Measurements from ENCODE around the gene ZNF610. TPM values are rescaled to one million over a fixed set of nuclear protein-coding genes. Genes with fewer than 3 reads are reported as not detected.
A peak's percentile ranks its signal among the peaks of the same experiment; 100 is the strongest.

Gene ZNF610
- polyA plus RNA-seq, 1 donor: 6.4 TPM

GRCh38 chr19:52391135-52391534 lies 55.1 kb downstream of the ZNF610 start:
- Histone ChIP-seq H3K9me3 (ENCODE audit: control insufficient read depth, low read depth, low read length) (peaks cover 53% of the 10 kb centered on the region), H3K4me3 (ENCODE audit: low read length) (no peak overlapping the region), H3K27me3 (ENCODE audit: control insufficient read depth, insufficient read depth, low read length) (no peaks in the 10 kb centered on the region), H3K36me3 (ENCODE audit: control insufficient read depth, insufficient read depth, low read length) (peaks cover 16% of the 10 kb centered on the region), H3K4me1 (ENCODE audit: control insufficient read depth, insufficient read depth, low read length) (no peaks in the 10 kb centered on the region), H3K27ac (ENCODE audit: low read length) (no peak overlapping the region)
- DNase-seq: no peak
- WGBS (ENCODE audit: insufficient coverage, low lambda C conversion rate): 50% methylated on average over 1 of the region's 1 CpG

- H3K4me3 ChIP-seq (ENCODE audit: low read length): peak within 1 kb of the TSS; percentile 90
- H3K36me3 ChIP-seq (ENCODE audit: control insufficient read depth, insufficient read depth, low read length): peaks cover 38% of the 10 kb centered on the region
Measured at GRCh38 chr19:52397310-52398080, 61.5 kb downstream of the ZNF610 start, which contains the start of gene ZNF528. ZNF528 (plus strand) TSS chr19:52397849; CDS start chr19:52402014, 4,165 bp downstream.

GRCh38 chr19:52398081-52398441 lies 62.0 kb downstream of the ZNF610 start:
- 0% methylated on average over 1 of the region's 14 CpGs for WGBS (ENCODE audit: insufficient coverage, low lambda C conversion rate)
- Histone ChIP-seq H3K27ac (ENCODE audit: low read length) (peak overlapping the region; percentile 74), H3K27me3 (ENCODE audit: control insufficient read depth, insufficient read depth, low read length) (no peaks in the 10 kb centered on the region), H3K36me3 (ENCODE audit: control insufficient read depth, insufficient read depth, low read length) (peaks cover 42% of the 10 kb centered on the region), H3K9me3 (ENCODE audit: control insufficient read depth, low read depth, low read length) (peaks cover 29% of the 10 kb centered on the region), H3K4me3 (ENCODE audit: low read length) (peak overlapping the region; percentile 90), H3K4me1 (ENCODE audit: control insufficient read depth, insufficient read depth, low read length) (no peaks in the 10 kb centered on the region)
- peak in 1 of 2 donors; percentile 9 for DNase-seq

More at GRCh38 chr19:52397310-52398080, 61.5 kb downstream of the ZNF610 start, which contains the start of gene ZNF528:
- no peaks in the 10 kb centered on the region for H3K27me3 ChIP-seq (ENCODE audit: control insufficient read depth, insufficient read depth, low read length)
- 5% methylated on average over 1 of the region's 36 CpGs for WGBS (ENCODE audit: insufficient coverage, low lambda C conversion rate)
- H3K4me1 ChIP-seq (ENCODE audit: control insufficient read depth, insufficient read depth, low read length): no peaks in the 10 kb centered on the region
- H3K9me3 ChIP-seq (ENCODE audit: control insufficient read depth, low read depth, low read length): peaks cover 32% of the 10 kb centered on the region
- peak; percentile 93 to 95 for DNase-seq
- H3K27ac ChIP-seq (ENCODE audit: low read length): peak within 1 kb of the TSS; percentile 74

DNA sequence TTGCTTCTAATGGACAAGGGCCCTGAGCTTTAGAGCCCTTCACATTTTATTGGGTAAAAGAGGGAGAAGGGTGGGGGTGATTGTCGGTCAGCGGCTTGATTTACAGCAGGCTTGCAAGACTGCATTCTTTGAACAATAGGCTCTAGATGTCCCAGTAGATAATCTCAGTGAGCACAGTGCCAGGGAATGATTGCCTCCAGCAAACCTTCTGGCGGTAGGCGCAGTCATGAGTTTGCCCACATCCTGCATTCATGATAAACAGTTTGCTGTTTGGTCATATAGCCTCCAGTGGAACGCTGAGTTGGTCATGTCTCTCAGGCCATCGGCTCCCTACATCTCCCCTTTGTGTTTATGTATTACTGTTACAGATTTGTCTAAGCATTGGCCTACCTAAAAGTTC lies 74.2 kb downstream of the ZNF610 start:
- peaks cover 65% of the 10 kb centered on the region for H3K36me3 ChIP-seq (ENCODE audit: control insufficient read depth, insufficient read depth, low read length)
- DNase-seq: no peak
- no CpG with 5 or more reads among the region's 6 CpGs for WGBS (ENCODE audit: insufficient coverage, low lambda C conversion rate)
- H3K4me3 ChIP-seq (ENCODE audit: low read length): no peak overlapping the region
- H3K27ac ChIP-seq (ENCODE audit: low read length): no peak overlapping the region
- H3K9me3 ChIP-seq (ENCODE audit: control insufficient read depth, low read depth, low read length): peaks cover 32% of the 10 kb centered on the region
- no peaks in the 10 kb centered on the region for H3K27me3 ChIP-seq (ENCODE audit: control insufficient read depth, insufficient read depth, low read length)
- H3K4me1 ChIP-seq (ENCODE audit: control insufficient read depth, insufficient read depth, low read length): no peaks in the 10 kb centered on the region

DNA sequence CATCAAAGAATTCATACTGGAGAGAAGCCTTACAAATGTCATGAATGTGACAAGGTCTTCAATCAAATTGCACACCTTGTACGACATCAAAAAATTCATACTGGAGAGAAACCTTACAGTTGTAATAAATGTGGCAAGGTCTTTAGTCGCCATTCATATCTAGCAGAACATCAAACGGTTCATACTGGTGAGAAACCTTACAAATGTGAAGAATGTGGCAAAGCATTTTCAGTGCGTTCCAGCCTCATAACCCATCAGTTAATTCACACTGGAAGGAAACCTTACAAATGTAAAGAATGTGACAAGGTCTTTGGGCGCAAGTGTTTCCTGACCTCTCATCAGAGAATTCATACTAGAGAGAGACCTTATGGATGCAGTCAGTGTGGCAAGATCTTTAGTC lies 79.7 kb downstream of the ZNF610 start:
- Histone ChIP-seq H3K27ac (ENCODE audit: low read length) (no peak overlapping the region), H3K4me3 (ENCODE audit: low read length) (no peak overlapping the region), H3K36me3 (ENCODE audit: control insufficient read depth, insufficient read depth, low read length) (peaks cover 14% of the 10 kb centered on the region), H3K4me1 (ENCODE audit: control insufficient read depth, insufficient read depth, low read length) (no peaks in the 10 kb centered on the region), H3K9me3 (ENCODE audit: control insufficient read depth, low read depth, low read length) (peaks cover 32% of the 10 kb centered on the region), H3K27me3 (ENCODE audit: control insufficient read depth, insufficient read depth, low read length) (no peaks in the 10 kb centered on the region)
- no CpG with 5 or more reads among the region's 5 CpGs for WGBS (ENCODE audit: insufficient coverage, low lambda C conversion rate)
- DNase-seq: no peak

Other genes with a start within 250 kb of the ZNF610 start
- gene ZNF841, start 240.5 kb upstream of the ZNF610 start, polyA plus RNA-seq: 24.0 TPM
- 9.6 TPM for gene ZNF616, start 196.3 kb upstream of the ZNF610 start, polyA plus RNA-seq
- gene ZNF836, start 164.6 kb upstream of the ZNF610 start, polyA plus RNA-seq: 11.6 TPM
- gene PPP2R1A, start 146.2 kb upstream of the ZNF610 start, polyA plus RNA-seq: 223 TPM
- gene ZNF766, start 66.7 kb upstream of the ZNF610 start, polyA plus RNA-seq: 12.3 TPM
- 11.6 TPM for gene ZNF480, start 39.1 kb upstream of the ZNF610 start, polyA plus RNA-seq
- gene ZNF880, start 33.7 kb downstream of the ZNF610 start, polyA plus RNA-seq: 17.5 TPM
- gene ZNF528, start 61.6 kb downstream of the ZNF610 start, polyA plus RNA-seq: 36.5 TPM
- 0.40 TPM for gene ZNF534, start 92.9 kb downstream of the ZNF610 start, polyA plus RNA-seq
- 2.6 TPM for gene ZNF578, start 117.3 kb downstream of the ZNF610 start, polyA plus RNA-seq
- 14.8 TPM for gene ZNF808, start 191.4 kb downstream of the ZNF610 start, polyA plus RNA-seq
- gene ZNF701, start 234.0 kb downstream of the ZNF610 start, polyA plus RNA-seq: 16.7 TPM

Measured in large intestine (tissue), 3 donors.